ENCODE measurements around the gene PHYKPL.

GRCh38 chr5:178238313-178238635 lies 5.7 kb upstream of the PHYKPL start:
- no peak for TF ChIP-seq CTCF (IDR thresholded peaks at IDR 0.05; ENCODE audit: insufficient read depth, low read length)
- TF ChIP-seq GABPA (IDR thresholded peaks at IDR 0.05; ENCODE audit: low read depth) = no peak
